ENCODE data around the gene DFFB.

The DFFB gene

GRCh38 chr1:3874736-3875135 lies 17.5 kb downstream of the DFFB start:
- DNase-seq (no peak), ATAC-seq (no peak)

DNA sequence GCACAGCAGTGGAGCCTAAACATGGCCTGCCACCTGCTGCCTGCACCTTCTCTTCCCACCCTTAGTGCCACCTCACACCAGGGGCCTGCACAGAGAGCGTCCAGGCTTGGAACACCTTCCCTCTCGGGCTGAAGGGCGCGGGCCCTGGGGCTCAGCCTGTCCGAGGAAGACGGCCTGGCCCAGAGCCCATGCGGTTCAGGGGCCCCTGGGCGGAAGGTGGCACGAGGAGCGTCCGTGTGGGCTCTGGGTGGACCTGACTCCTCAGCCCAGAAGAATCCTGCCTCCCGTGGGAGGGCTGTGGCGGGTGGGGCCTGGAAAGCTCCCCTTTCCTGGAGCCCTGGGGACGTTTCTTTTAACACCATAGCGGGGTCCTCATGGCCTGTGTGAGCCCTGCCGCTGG lies 19.4 kb downstream of the DFFB start:
- DNase-seq (no peak), ATAC-seq (no peak)

- no peak for DNase-seq
- ATAC-seq = no peak
Measured at GRCh38 chr1:3879099-3879498, 21.8 kb downstream of the DFFB start.

GRCh38 chr1:3879787-3880428 lies 22.6 kb downstream of the DFFB start:
- no peak for ATAC-seq
- DNase-seq = no peak

DNA sequence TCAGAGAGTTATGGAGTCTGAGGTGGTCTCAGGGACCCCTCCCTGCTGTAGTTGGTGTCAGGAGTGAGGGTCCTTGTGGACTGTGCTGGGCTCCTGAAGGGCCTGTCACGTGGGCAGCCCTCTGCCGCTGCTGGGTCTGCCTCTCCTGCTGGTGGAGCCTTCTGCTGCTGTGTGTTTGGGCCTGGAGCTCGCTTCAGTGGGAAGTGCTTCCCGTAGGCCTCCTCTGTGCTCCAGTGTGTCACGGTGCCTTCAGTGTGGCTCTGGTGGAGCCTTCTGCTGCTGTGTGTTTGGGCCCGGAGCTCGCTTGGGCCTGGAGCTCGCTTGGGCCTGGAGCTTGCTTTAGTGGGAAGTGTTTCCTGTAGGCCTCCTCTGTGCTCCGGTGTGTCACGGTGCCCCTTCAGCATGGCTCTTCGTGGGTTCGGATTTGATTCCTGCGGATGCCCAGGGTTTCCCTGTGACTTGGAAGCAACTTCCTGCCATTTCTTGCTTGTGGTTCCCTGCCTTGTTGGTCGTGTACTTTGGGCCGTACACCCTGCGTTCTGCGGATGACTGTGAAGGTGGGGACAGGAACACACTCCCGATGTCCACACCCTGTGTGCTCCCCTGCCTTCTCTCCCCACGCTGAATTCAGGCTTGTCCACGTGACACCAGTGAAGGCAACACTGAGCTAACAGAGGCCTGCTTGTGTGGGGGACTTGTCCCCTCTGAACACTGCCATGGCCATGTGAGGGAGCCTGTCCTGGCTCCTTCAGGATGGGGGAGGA lies 23.3 kb downstream of the DFFB start:
- DNase-seq = no peak
- no peak for ATAC-seq

GRCh38 chr1:3881193-3881480 lies 23.9 kb downstream of the DFFB start:
- DNase-seq = no peak
- no peak for ATAC-seq

- no peak for DNase-seq
- no peak for ATAC-seq
Measured at GRCh38 chr1:3883194-3883925, 26.1 kb downstream of the DFFB start.

DNA sequence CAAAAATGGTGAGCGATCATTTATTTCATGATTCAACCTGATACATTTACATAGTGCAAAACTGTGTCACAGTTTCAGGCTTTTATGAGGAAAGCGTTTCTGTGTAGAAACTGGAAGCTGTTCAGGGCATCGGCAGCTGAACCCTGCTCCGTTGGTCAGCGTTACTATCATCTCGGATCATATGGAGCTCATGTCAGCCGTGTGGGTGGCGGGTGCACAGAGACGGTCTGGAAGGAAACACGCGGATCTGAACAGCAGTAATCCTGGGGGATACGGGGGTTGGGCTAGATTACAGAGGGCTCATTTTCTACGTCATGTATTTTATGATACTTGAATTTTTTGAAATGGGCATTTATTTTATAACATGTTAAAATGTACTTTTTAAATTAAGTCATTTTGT lies 27.7 kb downstream of the DFFB start:
- no peak for ATAC-seq

GRCh38 chr1:3885611-3886010 lies 28.3 kb downstream of the DFFB start:
- DNase-seq (no peak), ATAC-seq (no peak)

More for the DNA sequence above, 27.7 kb downstream of the DFFB start:
- no peak for DNase-seq

DNA sequence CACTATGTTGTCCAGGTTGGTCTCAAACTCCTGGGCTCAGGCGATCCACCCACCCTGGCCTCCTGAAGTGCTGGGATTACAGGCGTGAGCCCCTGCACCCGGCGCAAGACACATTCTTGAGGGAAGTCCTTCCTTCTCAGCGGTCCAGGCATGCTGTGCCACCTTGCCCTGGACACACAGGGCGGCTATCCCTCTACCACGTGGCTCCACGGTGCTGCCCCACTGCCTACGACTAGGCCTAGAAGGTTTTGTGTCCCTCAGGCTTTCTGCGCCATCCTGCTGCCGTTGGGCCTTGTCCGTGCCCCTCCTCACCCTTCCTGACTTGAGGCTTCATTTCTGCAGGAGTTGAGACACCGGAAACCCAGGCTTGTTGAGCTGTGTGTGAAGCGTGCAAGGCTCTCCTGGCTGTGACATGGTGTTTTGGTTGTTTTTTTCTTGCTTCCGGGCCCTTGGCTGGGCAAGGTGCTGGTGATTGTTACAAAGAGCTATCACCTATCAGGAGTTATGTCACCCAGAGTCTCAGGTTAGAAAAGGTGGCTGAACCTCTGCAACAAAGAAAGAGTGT lies 28.9 kb downstream of the DFFB start:
- ATAC-seq = no peak
- DNase-seq = no peak

DNA sequence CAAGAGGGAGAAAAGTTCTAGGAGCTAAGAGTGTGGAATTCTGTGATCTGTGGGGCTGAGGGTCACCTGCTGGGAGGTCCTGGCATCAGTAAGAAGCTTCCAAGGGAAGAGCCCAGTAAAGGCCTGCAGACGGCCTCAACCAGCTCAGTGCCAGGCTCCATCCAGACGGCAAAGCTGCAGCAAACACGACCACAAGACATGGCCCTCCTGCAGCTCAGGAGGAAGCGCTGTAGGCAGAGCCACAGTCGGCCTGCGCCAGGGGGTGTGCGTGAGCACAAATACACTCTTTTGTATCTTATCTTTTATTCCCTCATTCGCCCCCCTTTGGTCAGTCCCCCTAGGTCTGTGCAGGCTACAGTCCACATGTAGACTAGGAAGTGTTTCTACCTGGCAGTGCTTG lies 29.4 kb downstream of the DFFB start:
- DNase-seq = no peak
- ATAC-seq = no peak

DNA sequence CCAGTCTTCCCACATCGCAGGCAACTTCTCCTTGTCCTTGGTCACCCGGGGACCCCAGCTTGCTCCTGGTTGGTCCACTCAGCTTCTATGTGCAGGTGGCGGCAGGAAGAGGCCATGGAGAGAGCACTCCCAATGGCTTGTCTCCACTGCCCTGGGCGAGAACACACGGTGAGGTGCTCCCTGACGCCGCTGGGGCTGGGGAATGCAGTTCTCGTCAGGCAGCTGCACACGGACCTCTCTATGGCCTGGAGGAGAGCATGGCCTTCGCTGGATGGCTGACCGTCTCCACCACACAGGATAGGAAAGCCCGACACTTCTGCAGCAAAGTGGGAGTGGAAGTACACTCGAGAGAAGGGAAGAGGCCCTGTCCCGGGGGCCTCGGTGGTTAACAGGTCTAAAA lies 31.0 kb downstream of the DFFB start:
- no peak for ATAC-seq
- no peak for DNase-seq

DNA sequence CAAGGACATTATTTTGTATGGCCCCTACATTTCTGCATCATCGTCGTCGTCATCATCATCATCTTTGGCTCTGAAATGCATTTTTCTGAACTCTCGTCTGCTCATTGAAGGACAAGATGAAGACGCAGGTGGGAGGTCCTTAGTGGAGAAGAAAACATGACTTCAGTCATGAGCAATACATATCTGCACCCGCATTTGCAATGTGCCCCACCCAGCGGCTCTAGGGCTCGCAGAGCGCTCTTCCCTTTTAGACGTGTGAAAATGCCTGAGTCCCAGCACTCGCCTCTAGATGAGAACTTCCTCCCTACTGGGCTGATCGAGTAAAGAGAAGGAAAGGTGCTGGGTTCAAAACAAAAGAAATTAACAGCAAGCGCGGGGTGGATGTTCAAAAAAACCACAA lies 32.7 kb downstream of the DFFB start:
- ATAC-seq (no peak), DNase-seq (no peak)

DNA sequence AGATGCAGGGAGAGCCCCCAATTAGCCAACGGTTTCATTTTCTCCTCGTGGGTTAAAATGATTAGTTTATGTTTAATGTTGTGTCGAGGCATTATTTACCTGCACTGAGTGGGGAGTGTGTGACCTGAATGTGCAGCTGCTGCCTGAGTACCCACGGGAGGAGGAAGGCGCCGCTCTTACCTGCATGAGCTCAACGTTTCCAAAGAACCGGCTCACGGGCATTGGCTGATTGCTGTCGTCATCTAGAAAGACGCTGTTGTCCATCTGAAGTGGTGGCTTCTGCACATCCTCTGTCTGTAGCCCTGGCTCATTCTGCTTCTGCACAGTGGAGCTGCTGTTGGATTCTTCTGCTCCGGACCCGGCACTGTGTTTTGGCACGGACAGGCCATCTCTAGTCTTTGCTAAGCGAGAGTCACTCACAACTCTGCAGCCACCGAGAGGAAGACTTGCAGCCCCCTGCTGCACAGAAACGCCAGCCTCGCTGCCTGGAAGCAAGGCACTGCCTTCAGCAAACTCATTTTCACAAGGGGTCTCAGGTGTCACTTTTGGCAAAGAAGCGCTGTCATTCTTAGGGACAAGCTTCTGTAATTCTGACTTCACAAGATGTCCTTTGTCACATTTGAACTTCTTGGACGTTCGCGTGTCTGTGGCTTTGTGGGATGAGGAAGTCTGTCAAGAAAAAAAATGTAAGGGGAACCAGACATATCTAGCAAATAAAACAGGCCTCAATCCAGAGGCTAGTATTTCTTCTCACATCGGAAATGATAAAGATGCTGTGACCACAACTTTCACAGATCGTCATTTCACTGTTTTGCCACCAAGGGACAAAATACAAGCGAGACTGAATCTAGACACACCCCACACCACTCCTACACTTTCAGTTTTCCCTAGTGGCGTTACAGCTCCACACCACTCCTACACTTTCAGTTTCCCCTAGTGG lies 33.4 kb downstream of the DFFB start:
- ATAC-seq (peak; percentile 77), DNase-seq (no peak)

DNA sequence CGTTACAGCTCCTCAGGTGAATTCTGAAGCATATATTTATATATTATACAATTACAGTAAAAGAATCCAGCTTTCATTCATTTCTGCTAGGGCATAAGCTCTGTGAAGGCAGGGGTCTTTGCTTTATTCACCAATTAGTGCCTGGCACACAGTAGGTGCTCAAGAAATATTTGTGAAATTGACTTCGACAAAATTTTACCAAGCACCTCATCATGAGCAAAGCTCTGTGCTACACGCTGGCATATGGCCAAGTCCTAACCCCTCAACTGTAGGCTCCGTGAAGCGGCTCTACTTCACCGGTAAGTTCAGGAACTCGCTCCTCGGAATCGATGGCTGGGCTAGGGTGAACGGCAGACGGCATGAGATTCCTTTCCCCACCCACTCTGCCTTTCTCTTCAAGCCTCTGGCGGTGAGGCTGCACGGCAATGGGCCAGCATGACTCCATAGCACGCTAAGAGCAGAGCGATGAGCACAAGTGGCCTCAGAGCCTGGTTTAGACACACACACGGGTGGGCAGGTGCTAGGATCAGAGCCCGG lies 34.1 kb downstream of the DFFB start:
- ATAC-seq (no peak), DNase-seq (no peak)

DNA sequence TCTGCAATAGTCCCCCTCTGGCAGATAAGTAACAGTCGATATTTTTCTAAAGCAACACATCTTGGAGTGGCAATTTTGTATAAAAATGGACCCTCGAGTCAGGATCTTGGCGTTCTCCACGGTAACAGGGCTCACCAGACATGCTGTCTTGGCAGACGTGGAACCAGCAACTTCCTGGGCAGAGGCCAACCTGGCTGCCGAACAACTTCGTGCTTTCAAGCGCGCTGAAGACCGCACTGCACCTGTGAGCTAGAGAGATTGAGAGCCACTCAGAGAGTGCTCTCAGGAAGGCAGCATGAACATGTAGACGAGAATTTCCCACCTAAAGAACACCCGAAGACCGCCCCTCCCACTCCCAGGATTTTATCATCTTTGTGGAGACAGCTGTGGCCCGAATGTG lies 35.5 kb downstream of the DFFB start:
- ATAC-seq (no peak), DNase-seq (no peak)

DNA sequence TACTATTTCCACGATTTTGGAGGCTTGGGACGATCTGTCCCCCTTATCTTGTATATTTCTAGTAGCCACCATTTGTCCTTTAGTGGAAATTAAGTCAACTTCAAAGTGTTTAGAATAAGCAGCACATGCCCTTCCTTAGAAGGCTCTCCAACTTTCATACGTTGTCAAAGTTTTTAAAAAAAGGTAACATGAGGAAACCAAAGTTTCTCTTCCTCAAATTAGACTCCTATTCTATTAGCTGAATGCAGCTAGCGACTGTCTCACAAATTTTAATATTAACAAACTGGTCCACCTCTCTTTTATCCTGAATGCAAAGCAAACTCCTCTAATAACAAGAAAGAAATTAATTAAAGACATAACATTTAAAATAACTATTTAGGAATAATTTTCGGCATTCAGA lies 35.9 kb downstream of the DFFB start:
- DNase-seq (no peak), ATAC-seq (no peak)

DNA sequence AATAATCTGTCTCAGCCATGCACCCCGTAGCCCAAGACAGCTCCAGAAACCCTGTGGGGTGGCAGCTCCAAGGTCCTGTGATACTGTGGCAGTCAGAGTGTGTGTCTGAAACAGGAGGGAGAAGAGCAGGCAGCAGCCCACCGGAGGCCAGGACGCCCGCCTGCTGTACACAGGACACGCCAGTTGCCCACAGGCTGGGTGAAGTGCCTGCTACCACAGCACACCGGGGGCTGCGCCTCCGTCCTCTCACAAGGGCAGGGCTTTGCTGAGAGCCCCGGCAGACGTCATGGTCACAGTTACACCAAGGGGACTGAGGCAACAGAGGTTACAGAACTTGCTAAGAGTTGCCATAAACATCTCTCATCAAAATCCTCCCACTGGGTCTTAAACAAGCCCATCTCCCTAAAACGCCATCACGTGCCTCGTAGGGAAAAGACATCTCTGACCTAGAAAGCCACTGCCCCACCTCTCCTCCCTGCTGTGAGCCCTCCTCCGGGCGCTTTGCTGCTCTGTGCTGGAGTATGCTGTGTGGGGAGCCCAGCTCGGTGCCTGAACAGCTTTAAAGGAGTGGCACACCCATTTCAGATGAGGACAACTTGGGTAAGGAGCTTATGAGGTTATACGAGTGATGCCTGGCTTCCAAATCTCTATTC lies 37.5 kb downstream of the DFFB start:
- no peak for ATAC-seq
- no peak for DNase-seq

DNA sequence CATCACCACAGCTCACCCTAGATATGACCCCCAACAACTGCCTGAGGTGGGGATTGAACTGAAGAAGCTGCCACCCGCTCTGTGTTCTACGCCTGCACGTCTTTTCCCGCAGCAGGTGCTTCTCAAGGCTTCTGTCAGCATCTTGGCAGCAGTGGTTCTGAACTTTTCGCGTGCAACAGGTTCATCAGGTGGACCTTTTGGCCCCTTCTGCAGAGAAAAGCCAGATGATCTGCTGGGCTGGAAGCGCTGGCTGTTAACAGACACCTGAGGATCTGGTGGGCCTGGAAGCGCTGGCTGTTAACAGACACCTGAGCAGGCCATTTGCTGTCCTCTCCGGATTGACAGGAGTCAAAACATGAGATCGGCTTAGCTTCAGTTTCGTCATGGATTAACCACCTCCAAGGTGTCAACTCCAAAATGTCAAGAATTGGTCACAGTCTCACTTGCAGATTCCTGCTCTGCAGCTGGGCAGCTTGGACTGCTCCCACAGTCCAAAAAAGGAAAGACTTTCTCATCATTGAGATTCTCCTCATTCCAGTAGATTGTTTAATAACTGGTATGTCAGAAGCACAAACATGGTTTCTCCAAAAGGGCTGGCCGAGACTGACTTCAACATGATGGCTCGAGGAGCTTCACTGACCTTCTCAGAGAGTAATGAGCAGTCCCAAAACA lies 38.1 kb downstream of the DFFB start:
- ATAC-seq = no peak

GRCh38 chr1:3895951-3896325 lies 38.7 kb downstream of the DFFB start:
- DNase-seq (no peak), ATAC-seq (no peak)

More for the DNA sequence above, 38.1 kb downstream of the DFFB start:
- no peak for DNase-seq
